ENCODE results near the gene SERPINI1.

Gene SERPINI1

DNA sequence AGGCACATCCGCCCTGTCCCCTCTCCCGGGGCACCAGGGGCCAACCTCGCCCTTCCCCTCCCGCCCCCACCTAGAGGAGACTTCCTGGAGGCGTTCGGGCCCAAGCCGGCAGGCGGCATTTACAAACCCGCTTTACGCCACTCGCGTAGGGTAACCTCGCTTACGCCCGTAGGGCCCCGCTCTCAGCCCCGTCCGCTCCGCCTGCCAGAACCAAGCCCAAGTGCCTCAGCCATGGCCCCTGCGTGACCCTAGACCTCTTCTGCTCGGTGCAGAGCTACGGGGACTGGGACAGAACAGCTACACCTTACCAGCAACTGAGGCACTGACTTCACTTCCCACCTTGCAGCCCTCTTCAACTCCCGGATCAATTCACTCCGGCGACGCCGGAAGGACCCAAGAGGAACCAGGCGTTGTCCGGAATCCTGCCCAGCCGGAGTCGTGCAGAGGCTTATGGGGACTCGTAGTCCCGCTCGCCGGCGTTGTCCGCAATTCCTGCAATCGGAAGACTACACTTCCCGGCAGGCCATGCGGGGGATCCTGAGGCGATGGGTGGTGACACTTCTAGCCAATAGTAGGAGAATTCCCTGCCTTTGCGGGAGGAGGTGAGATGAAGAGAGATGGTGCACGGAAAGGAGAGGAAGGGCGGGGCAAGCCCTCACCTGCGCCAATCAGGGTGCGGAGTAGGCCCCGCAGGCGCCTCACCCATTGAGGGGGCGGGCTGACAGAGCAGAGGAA lies 856 bp upstream of the SERPINI1 start, which contains the start of gene PDCD10:
Gene PDCD10, minus strand, starts transcription at position 395 of the 735 bp plus-strand sequence. CDS start 14,735 bp downstream, outside the sequence.
- peak; percentile 95 for DNase-seq (ENCODE audit: low read depth)

DNA sequence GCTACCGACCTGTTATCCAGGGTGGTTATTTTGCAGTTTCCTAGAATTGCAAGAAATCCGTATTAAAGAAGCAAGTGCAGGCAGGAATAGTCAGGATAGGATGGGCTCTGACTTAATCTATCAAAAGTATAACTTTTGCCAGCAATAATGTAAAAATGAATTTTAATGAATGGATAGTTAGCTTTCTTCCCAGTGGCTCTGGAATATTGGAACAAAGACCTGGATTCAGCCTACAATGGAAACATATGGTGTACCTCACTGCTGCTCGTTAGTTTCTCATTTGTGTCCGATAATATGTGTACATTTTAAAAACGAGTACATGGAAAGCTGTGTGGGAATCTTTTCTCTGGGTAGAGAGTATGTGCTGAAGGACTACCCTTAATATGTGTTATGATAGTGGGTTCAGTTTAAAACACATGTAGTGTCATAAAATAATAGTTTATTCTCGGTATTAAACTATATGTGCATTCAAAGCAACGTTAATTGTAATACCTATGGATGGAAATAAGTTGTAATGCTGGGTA lies 805 bp downstream of the SERPINI1 start:
- DNase-seq (ENCODE audit: low read depth): no peak

DNA sequence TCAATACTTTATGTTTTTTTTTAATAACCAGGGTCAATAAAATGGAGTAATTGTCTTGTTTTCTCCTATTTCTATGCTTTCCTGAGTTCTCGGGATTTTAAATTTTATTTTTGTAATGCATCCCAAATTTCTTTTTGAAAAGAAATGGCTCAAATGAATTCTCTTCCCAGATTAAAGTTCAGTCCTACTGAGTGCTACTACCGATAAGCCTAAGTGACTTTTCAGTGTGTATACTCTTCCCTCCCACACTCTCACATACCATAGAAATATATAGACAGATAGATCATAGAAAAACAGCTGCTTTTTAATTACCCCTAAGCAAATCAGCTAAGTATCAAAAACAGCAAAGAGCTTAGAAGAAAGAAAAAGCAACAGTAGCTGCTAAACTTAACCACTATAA lies 1.5 kb downstream of the SERPINI1 start:
- DNase-seq (ENCODE audit: low read depth): no peak

DNA sequence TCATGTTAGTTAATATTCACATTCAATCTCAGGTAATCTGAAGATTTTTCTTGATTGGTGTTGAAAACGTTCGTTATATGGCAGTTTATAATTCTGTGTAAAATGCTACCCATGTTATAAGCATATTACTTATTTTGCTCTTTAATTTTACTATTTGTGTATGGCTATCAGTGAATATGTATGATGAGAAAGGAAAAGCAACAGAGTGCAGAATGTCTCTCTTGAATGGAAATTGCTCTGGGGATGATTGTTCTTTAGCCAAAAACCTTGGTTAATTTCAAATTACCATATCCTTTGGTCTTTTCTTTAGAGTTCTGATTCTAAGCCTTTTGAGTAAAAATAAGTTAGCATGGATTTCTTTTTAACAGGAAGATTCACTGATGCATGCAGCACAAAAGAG lies 2.5 kb downstream of the SERPINI1 start:
- DNase-seq (ENCODE audit: low read depth): no peak

DNA sequence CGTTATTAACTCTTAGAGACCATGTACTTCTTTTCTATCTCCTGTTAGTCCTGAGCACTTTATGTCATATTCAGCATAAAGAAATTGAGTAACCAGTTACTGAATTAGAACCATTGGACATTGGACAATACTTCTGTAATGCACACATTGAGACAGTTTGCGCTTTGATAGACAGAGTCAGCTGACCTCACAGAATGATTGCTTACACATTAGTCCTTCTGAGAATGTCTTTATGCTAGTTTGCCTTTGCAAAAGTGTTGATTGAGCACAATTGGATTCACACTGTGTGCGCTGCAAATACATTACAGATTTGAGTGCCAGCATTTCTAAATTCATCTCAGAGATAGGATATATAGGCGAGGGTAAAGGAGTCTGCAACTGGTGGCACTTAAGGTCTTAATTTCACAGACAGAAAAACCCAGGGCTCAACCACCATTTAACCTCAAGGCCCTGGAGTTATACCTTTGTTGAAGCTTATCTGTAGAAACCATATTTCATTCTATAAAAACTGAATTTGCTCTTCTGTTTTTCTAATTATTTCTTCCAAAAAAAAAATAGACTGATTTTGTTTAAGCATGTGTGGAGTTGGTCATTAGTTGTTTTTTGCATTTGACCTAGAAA lies 3.8 kb downstream of the SERPINI1 start:
- no peak for DNase-seq (ENCODE audit: low read depth)

DNA sequence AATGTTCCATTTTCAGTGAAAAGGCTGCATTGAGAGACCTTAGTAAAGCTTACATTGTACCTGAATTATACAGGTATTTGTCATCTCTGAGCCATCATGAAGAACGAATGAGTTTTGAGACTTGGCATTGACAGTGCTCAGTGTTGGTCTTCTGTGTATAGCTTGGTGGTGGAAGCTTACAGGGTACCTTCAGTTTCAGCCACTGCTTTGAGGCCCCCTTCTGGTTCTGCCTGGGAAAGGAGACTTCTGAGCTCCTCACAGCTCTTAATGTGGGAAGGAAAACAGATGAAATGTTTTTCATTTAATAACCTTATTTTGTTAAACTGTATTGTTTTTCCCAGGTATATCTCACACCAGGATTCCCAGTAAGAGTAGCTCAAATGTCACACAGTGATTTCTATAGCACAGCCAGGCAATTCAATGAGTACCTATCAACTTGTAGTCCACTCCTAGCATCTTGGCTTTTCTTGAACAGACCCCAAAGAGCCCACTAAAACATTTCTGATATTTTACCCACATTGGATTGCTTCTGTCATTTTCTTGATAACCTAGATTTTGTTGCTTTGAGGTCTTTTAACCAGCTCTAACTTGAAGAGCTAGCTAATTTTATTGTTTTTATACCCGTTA lies 5.6 kb downstream of the SERPINI1 start:
- no peak for DNase-seq (ENCODE audit: low read depth)

DNA sequence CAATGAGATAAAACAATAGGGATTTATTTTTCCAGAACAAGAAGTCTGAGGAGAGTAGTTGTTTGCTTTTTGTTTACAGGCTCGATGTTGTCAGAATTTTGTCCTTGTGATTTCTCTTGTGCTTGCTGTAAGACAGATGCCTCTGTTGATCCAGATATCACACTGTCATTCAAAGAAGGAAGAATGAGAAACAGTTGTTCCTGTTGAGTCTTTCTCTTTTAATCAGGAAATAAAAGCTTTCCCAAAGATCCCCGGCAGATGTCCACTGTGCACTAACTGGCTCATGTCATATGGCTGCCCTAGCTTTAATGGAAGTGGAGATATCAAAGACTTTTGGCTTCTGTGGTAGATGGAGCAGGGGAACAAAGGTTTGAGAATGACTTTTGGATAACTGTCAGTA lies 6.8 kb downstream of the SERPINI1 start:
- DNase-seq (ENCODE audit: low read depth): no peak

DNA sequence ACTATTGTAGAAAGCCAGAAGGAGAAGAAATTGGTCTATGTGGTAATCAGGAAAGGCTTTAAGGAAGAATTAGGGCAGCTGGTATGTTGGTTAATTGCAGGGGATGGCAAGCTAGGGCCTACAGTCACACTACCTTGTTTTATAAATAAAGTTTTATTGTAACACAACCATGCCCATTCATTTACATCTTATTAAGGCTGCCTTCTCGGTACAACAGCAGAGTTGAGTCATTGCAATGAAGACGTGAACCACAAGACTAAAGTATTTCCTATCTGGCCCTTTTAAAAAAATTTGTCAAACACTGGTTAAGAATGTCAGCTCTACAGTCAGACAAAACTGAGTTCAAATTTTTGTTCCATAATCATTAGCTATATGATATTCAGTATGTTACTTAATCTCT lies 8.3 kb downstream of the SERPINI1 start:
- DNase-seq (ENCODE audit: low read depth): no peak

DNA sequence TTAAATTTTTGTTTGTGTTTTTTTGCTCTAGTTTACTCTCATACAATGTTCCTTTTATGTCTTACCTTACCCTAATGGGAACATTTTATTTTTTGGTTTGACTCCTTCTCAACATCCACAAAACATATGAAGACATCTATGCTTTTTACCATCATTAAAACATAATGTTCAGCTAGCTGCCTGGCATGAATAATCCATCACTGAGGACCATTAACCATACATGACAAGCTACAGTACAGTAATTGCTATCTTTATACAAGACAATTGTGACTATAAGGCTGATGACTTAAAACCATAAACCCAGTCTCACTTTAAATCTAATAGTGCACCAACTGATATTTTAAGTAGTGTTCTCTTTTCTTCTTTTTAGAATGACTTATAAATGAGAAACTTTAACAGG lies 13.7 kb downstream of the SERPINI1 start:
- DNase-seq (ENCODE audit: low read depth): no peak

DNA sequence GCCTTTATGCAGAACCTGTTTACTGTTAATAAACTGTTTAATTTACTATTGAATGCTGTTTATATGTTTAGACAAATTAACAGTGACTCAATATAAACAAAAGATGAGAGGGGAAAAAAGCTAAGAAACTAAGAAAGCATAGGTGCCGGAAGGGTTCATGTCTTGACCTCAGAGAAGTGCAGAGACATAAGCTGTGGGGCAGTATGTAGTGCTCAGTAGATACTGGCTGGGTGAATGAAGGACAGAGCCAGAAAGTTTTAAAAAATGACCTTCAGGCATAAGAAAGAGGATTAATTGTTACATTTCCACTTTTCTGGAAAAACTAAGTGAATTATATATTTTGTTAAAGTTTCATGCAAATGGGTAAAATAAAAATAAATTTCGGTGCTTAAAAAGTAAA lies 14.2 kb downstream of the SERPINI1 start:
- DNase-seq (ENCODE audit: low read depth): no peak

DNA sequence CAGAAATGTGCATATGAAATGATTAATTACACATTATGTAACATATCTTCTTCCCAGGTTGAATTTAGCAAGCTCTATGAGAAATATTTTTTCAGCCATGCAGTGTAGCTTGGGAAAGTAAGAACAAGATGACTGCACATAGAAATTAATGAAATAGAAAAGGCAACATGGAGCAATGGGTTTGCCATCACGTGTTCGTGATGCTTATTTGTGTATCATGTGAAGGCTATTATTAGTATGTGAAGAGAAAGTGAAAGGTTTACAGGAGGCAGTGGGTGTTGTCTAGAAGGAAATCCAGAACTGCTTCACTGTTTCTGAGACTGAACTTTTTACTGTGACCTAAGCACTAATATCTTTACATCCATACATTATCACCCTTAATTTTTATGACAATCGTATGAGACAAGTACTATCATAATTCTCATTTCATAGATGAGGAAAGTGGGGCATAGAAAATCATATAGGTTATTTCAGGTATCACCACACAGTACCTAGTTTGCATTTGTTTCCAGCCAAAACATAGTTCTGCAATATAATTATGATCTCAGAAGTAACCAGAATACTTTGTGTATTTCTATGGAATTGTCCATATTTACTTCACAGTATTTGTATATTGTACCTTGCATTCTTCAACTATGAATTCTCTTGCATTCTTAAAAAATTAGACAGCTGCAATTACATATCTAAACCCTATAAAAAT lies 14.9 kb downstream of the SERPINI1 start:
- no peak for DNase-seq (ENCODE audit: low read depth)

DNA sequence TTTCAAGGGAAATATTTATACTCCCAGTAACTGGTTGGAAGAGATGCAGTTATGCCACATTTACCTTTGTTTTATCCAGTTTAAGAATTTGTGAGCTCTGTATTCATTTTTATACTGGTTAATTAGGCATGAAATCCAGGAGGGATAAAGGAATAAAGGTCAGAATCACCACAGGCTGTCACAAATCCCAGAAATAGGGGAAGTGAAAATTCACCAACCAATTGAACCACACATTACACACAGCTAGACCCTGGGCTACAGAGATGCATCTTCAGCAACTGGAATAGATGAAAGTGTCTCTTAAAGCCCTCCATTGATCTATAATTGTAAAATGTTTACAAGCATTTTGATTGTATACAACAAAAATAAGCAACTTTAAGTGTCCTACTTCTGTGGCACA lies 18.5 kb downstream of the SERPINI1 start:
- DNase-seq (ENCODE audit: low read depth): no peak

DNA sequence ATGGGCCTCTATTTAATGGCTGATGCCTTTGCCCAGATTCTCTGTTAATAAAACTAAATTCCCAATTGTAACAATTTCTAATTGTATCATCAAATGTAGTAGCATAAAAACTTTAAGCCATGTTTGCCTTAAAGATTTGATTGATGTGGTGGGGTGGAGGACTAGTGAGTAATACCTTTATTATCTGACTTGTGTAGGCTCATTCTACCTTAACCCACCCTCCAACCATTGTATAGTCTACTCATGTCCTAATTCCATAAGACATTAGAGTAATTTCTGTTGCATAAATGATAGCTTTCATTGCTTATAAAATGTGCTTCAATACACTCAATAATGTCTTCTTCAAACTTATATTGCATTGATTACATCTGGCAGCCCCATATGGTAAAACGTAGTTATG lies 25.8 kb downstream of the SERPINI1 start:
- no peak for DNase-seq (ENCODE audit: low read depth)

DNA sequence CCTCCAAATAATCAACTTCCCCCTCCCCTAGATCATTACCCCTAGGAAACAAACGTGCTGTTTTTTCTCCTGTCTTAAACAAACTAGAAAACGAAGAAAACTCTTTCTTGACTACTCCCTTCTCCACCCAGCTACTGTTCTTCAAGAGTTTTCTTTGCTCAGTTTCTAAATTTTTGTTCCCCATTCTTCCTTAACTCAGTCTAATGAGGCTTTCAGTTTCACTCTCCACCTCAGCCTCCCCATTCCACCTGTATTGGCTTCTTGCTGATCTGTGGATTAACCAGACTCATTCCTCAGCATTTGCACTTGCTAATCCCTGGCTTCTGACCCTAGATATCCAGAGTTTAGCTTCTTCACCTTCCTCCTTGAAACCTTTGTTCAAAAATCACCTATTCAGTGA lies 26.8 kb downstream of the SERPINI1 start:
- no peak for DNase-seq (ENCODE audit: low read depth)

DNA sequence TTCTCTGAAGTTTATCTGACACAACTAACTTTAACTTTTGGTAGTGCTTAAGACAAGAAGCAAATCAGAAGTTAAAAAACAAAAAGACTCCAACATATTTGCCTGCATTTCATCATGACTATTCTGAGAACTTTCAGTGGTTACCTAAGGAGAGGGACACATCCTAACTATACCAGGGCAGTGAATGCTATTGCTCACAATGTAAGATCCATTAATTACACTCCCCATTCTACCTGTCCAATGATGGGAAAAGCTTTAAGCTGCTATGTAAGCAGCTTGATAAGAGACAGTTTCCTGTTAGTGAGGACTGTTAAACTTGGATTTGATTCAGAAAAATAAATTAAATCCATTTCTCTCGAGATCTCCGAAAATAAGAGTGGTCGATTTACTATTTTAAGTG lies 37.5 kb downstream of the SERPINI1 start:
- DNase-seq (ENCODE audit: low read depth): no peak

DNA sequence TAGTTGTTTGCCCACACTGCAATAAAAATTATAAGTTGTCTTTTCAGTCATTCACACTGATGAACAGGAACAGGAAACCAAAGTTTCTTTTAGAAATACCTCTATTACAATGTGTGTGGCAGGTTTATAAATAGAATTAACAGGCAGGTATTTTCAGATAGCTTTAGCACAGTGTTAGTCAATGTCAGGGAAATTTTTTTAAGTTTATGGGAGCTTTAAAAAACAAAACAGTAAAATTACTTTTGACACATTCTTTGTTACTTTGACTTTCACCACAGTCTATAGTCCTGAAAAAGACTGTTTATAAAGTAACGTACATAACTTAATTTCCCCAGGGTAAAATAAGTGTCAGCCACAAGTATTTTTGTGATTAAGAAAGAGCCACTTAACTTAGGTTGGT lies 38.1 kb downstream of the SERPINI1 start:
- no peak for DNase-seq (ENCODE audit: low read depth)

DNA sequence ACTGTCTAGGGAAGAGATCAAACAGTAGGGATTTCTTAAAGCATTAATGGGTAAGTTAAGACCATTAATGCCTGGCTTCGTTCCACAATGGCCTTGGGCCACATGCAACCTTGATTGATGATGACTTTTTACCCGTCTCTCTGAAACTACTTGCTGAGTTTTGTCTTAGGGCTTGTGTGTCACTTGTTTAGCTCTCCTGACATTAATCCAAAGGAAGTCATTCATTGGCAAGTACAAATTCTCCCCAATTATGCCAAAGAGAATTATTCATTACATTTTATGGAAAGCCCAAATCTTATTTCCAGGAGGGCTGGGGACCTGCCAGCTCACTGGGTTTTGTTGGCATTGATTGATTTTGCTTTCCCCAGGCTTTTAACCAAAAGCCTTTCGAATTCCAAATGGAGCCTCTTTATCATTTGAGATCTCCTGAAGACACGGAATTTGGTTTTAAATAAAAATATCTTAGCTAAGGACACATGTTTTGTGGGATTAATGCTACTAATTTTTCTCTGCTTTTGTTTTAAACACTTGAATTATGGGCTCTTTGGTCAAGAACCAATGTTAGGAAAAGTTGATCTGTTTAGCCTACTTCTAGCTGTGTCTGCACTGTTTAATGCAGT lies 40.7 kb downstream of the SERPINI1 start:
- DNase-seq (ENCODE audit: low read depth): no peak

DNA sequence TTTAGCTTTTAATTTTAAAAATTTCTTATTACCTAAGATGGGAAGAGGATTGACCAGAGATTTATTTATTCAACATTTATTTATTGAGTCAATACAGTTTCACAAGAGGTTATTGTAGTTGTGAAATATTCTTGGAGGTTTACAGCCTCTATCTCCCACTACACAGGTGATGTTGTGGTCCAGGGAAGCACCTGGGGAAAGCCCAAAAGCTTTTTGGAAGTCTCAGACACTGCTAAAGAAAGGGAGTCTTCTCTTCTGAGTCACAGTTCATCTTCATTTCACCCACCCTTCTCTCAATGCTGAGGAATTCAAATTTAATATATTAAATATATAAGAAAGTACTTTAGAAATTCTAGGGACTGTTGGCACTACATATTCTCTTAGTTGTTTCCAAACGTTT lies 41.8 kb downstream of the SERPINI1 start:
- no peak for DNase-seq (ENCODE audit: low read depth)

DNA sequence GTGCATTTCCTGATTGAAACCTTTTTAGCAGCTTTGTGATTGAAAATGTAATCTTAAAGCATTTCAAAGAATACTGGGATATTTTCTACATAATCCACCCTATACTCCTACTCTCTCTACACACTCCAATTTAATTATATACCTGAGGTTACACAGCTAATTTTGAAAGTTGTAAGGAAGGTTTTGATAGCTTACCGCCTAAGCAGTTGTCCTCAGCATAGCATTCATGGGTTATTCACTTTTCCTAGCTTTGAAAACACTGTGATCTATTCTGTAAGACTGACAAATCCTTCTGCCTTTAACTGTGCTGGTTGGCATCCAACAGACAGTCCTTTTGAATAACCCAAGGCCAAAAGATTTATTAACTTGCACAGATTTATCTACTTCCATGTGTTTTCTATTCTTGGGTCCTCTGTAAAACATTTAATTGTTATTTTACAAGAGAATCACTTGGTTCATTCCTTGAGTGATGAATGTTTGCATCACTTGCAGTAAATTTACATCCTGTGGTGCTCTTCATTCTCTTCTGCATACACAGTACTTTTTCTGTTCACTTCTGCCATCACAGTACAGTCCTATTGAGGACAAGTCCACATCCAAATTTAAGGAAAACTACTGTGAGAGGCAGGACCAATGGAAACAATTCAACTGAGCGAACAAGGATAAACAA lies 44.8 kb downstream of the SERPINI1 start:
- DNase-seq (ENCODE audit: low read depth): no peak

DNA sequence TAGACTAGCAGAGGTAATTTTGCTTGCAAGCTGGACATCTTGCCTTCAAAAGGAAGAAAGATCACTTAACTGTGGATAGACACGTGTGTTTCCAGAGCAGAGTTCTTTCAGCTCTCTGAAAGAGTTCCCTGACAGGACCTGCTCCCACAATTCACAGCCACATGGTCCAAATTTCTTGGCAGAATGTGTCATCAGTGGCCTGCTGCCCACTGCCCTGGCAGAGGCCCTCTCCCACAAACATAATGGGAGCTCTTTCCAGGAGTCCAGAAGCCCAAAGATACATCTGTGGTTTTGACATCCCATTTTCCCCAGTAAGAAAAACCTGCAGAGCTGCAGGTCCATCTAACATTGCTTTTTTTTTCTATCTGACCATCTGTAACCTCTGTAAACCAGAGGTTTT lies 48.3 kb downstream of the SERPINI1 start:
- no peak for DNase-seq (ENCODE audit: low read depth)

DNA sequence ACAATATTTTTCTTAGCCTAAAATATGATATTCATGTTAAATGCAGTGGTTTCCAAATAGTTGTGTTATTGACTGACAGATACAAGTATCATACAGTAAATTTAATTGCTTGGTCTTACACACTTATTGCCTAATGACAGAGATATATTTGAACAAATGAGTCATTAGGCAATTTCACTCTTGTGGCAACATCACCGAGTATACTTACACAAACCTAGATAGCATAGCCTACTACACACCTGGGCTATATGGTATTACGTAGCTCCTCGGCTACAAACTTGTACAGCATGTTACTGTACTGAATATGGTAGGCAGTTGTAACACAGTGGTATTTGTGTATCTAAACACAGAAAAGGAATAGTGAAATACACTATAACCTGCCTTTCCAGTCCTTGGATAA lies 50.3 kb downstream of the SERPINI1 start:
- no peak for DNase-seq (ENCODE audit: low read depth)

DNA sequence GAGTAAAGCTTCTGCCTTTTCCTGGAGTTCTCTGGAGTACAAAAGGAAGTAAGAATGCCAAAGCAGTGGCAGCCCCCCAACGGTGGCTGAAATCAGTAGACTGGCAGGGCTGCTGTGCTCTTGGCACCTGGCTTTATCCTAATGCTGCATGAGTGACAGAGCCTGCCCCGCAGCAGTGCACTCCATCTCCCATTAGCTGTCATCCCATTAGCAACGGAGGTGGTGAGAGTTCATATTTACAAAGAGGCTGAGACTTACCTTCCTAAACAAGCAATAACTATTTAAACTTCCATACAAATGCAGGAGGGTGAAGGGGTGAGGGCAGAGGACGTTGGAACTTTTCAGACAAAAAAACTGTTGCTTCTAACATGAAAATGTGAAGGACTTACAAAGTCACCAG lies 51.9 kb downstream of the SERPINI1 start:
- no peak for DNase-seq (ENCODE audit: low read depth)
